OCI-LY7 (cell line): ENCODE data around the gene PTPRE.

Experiments used
- EZH2phosphoT487 ChIP-seq: fragments of 200-600 bp; sonication (generic); IDR thresholded peaks from 2 replicates; pipeline ENCODE4 v1.6.1; 2018; ENCODE audit warnings: low read depth, borderline replicate concordance, mild to moderate bottlenecking, mixed run types, antibody characterized with exemption, low read length, moderate library complexity, mixed read lengths
- TF ChIP-seq, protein P1 (sequence below): fragments of 200-600 bp; sonication (generic); conservative IDR thresholded peaks from 2 replicates; pipeline ENCODE4 v1.5.1; 2014; ENCODE audit warnings: mild to moderate bottlenecking, antibody characterized with exemption, low read length, moderate library complexity, mixed read lengths

DNA sequence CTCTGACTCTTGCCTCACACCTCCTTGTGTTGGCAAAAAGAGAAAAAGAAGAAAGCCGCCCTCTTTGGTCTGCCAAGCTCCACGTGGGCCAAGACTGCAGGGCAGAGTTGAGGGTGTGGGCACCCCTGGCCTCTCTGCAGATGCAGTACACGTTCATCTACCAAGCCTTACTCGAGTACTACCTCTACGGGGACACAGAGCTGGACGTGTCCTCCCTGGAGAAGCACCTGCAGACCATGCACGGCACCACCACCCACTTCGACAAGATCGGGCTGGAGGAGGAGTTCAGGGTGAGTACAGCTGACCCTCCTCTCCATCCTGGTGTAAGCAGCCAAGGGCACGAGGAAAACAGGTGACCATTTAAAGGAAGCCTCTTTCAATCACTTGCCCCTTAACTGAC, 163.3 kb downstream of the PTPRE start:
- TF ChIP-seq, protein P1, sequence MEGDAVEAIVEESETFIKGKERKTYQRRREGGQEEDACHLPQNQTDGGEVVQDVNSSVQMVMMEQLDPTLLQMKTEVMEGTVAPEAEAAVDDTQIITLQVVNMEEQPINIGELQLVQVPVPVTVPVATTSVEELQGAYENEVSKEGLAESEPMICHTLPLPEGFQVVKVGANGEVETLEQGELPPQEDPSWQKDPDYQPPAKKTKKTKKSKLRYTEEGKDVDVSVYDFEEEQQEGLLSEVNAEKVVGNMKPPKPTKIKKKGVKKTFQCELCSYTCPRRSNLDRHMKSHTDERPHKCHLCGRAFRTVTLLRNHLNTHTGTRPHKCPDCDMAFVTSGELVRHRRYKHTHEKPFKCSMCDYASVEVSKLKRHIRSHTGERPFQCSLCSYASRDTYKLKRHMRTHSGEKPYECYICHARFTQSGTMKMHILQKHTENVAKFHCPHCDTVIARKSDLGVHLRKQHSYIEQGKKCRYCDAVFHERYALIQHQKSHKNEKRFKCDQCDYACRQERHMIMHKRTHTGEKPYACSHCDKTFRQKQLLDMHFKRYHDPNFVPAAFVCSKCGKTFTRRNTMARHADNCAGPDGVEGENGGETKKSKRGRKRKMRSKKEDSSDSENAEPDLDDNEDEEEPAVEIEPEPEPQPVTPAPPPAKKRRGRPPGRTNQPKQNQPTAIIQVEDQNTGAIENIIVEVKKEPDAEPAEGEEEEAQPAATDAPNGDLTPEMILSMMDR: no peak
- no peak for TF ChIP-seq EZH2phosphoT487
